Neural cell (in vitro differentiated cells): ENCODE measurements around the gene UROC1. TPM values are rescaled to one million over a fixed set of nuclear protein-coding genes. Genes with fewer than 3 reads are reported as not detected.

ENCODE experiments used
- H2AFZ ChIP-seq: fragments of 200-600, 300-800 bp; sonication (generic), shearing (Covaris generic); 2 replicates; pipeline ENCODE4 v1.6.0; 2014; ENCODE audit warnings: low read depth, mild to moderate bottlenecking, antibody characterized with exemption, low read length, moderate library complexity
- H3F3A ChIP-seq: fragments of 200-600 bp; shearing (Covaris generic); 2 replicates; pipeline ENCODE4 v1.6.1; 2016; ENCODE audit warnings: mild to moderate bottlenecking, moderate library complexity, mixed read lengths, antibody characterized with exemption, low read length; ENCODE audit not compliant: insufficient read depth, poor library complexity, severe bottlenecking
- H3K27ac ChIP-seq: fragments of 200-600, 300-800 bp; sonication (generic), shearing (Covaris generic); 2 replicates; pipeline ENCODE4 v1.5.1; 2014; ENCODE audit warnings: mild to moderate bottlenecking, low read length, moderate library complexity
- H3K27me3 ChIP-seq: fragments of 300-800, 200-600 bp; sonication (generic), shearing (Covaris generic); 2 replicates; pipeline ENCODE4 v1.6.0; 2014; ENCODE audit warnings: mild to moderate bottlenecking, low read depth, low read length, moderate library complexity; ENCODE audit not compliant: insufficient read depth
- H3K36me3 ChIP-seq: fragments of 300-800, 200-600 bp; sonication (generic), shearing (Covaris generic); 2 replicates; pipeline ENCODE4 v1.5.1; 2014; ENCODE audit warnings: mild to moderate bottlenecking, antibody characterized with exemption, low read length, moderate library complexity; ENCODE audit not compliant: insufficient read depth
- H3K4me2 ChIP-seq: fragments of 300-800, 200-600 bp; sonication (generic), shearing (Covaris generic); 2 replicates; pipeline ENCODE4 v1.6.0; 2014; ENCODE audit warnings: mild to moderate bottlenecking, low read length
- H3K4me3 ChIP-seq: fragments of 300-800, 200-600 bp; sonication (generic), shearing (Covaris generic); 2 replicates; pipeline ENCODE4 v1.5.1; 2014; ENCODE audit warnings: mild to moderate bottlenecking, low read length, moderate library complexity
- H3K79me2 ChIP-seq: fragments of 200-600 bp; shearing (Covaris generic); replicated peaks from 2 replicates; pipeline ENCODE4 v1.6.0; 2014; ENCODE audit warnings: mild to moderate bottlenecking, low read length, moderate library complexity; ENCODE audit not compliant: insufficient read depth
- H3K9ac ChIP-seq: fragments of 300-800, 200-600 bp; sonication (generic), shearing (Covaris generic); 2 replicates; pipeline ENCODE4 v1.6.1; 2016; ENCODE audit warnings: mild to moderate bottlenecking, low read length, mixed read lengths
- H3K9me2 ChIP-seq: fragments of 200-600 bp; shearing (Covaris generic); 2 replicates; pipeline ENCODE4 v1.6.1; 2016; ENCODE audit warnings: mild to moderate bottlenecking, low read length, mixed read lengths; ENCODE audit not compliant: insufficient read depth
- H3K9me3 ChIP-seq: fragments of 200-600, 300-800 bp; sonication (generic), shearing (Covaris generic); 2 replicates; pipeline ENCODE4 v1.6.1; 2016; ENCODE audit warnings: mild to moderate bottlenecking, mixed run types, low read length, moderate library complexity, mixed read lengths
- H4K20me1 ChIP-seq: fragments of 200-600 bp; shearing (Covaris generic); 2 replicates; pipeline ENCODE4 v1.6.1; 2016; ENCODE audit warnings: mild to moderate bottlenecking, mixed run types; ENCODE audit not compliant: insufficient read depth
- EP300 ChIP-seq: fragments of 450-650 bp; conservative IDR thresholded peaks from 2 replicates; pipeline ENCODE4 v1.6.1; 2014; ENCODE audit warnings: antibody characterized with exemption, mild to moderate bottlenecking, moderate library complexity; ENCODE audit not compliant: poor library complexity, severe bottlenecking
- POLR2AphosphoS5 ChIP-seq: IDR thresholded peaks from 2 replicates; pipeline ENCODE4 v1.6.1; 2012
- RAD21 ChIP-seq: fragments of 450-650 bp; conservative IDR thresholded peaks from 2 replicates; pipeline ENCODE4 v1.6.1; 2014; ENCODE audit warnings: antibody characterized with exemption, mild to moderate bottlenecking, moderate library complexity
- SMC3 ChIP-seq: fragments of 450-650 bp; conservative IDR thresholded peaks from 2 replicates; pipeline ENCODE4 v1.6.1; 2014; ENCODE audit warnings: antibody characterized with exemption, mild to moderate bottlenecking, moderate library complexity; ENCODE audit not compliant: poor library complexity
- TAF1 ChIP-seq: IDR thresholded peaks from 2 replicates; pipeline ENCODE4 v1.6.1; 2012; ENCODE audit warnings: low read depth
- polyA plus RNA-seq: library from polyadenylated mRNA; depleted of rRNA; stranded (reverse); fragments of >200 nt; gene quantifications from 2 replicates; pipeline ENCODE4 v1.2.3, GENCODE V29; 2014
- TF ChIP-seq, protein P1 (sequence below): IDR thresholded peaks from 2 replicates; pipeline ENCODE4 v1.6.1; 2012; ENCODE audit warnings: borderline replicate concordance

Gene UROC1
- polyA plus RNA-seq, 1 donor from 2014 or later = not detected

DNA sequence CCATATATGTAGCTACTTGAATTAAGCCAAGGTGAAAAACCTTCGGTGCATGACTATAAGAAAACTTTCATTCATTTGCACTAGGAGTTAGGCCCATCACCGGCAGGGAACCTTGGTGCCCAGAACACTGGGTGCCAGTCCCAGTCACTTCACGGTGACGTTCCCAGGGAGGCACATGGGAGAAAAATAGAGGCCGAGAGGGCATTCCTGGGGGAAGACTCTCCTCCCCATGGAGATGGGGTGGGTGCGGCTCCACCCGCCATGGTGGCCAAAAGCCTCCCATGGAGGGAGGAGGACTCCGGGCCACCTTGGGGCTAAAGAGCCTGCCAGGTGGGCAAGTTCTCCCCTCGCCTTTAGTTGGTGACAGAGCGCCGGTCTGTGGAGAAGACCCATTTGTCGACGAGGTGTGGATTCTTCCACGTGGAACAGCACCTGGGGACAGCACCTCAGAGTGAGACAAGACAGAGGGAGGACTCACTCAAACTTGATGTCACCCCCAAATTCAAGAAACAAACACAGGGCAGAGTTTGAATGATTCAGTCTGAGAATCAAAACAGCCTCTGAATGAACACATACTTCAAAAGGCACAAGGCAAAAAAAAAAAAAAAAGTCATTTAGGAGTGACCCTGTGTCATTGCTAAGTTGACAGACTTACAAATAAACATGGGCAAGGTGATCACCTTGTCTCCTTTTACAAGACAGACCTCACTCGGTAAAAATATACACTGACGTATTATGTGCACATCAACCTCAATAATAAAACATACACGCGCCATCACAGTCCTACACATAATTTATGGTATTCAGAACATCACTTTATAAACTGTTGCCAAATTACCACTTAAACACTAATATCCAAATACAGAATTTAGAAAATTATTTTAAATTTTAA lies 80.5 kb downstream of the UROC1 start:
- Histone ChIP-seq H3K27me3 (no peaks in the 10 kb centered on the region), H3K9ac (no peak overlapping the region), H3K9me2 (no peaks in the 10 kb centered on the region), H3K4me2 (no peak overlapping the region), H2AFZ (no peak overlapping the region), H3K79me2 (no peaks in the 10 kb centered on the region), H3K36me3 (no peaks in the 10 kb centered on the region), H4K20me1 (no peaks in the 10 kb centered on the region), H3F3A (no peaks in the 10 kb centered on the region), H3K27ac (no peak overlapping the region), H3K4me3 (no peak overlapping the region), H3K9me3 (no peaks in the 10 kb centered on the region)
- TF ChIP-seq, protein P1, sequence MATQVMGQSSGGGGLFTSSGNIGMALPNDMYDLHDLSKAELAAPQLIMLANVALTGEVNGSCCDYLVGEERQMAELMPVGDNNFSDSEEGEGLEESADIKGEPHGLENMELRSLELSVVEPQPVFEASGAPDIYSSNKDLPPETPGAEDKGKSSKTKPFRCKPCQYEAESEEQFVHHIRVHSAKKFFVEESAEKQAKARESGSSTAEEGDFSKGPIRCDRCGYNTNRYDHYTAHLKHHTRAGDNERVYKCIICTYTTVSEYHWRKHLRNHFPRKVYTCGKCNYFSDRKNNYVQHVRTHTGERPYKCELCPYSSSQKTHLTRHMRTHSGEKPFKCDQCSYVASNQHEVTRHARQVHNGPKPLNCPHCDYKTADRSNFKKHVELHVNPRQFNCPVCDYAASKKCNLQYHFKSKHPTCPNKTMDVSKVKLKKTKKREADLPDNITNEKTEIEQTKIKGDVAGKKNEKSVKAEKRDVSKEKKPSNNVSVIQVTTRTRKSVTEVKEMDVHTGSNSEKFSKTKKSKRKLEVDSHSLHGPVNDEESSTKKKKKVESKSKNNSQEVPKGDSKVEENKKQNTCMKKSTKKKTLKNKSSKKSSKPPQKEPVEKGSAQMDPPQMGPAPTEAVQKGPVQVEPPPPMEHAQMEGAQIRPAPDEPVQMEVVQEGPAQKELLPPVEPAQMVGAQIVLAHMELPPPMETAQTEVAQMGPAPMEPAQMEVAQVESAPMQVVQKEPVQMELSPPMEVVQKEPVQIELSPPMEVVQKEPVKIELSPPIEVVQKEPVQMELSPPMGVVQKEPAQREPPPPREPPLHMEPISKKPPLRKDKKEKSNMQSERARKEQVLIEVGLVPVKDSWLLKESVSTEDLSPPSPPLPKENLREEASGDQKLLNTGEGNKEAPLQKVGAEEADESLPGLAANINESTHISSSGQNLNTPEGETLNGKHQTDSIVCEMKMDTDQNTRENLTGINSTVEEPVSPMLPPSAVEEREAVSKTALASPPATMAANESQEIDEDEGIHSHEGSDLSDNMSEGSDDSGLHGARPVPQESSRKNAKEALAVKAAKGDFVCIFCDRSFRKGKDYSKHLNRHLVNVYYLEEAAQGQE = no peak
- TF ChIP-seq RAD21 = no peak
- TF ChIP-seq POLR2AphosphoS5 = no peak
- TF ChIP-seq SMC3 = no peak

DNA sequence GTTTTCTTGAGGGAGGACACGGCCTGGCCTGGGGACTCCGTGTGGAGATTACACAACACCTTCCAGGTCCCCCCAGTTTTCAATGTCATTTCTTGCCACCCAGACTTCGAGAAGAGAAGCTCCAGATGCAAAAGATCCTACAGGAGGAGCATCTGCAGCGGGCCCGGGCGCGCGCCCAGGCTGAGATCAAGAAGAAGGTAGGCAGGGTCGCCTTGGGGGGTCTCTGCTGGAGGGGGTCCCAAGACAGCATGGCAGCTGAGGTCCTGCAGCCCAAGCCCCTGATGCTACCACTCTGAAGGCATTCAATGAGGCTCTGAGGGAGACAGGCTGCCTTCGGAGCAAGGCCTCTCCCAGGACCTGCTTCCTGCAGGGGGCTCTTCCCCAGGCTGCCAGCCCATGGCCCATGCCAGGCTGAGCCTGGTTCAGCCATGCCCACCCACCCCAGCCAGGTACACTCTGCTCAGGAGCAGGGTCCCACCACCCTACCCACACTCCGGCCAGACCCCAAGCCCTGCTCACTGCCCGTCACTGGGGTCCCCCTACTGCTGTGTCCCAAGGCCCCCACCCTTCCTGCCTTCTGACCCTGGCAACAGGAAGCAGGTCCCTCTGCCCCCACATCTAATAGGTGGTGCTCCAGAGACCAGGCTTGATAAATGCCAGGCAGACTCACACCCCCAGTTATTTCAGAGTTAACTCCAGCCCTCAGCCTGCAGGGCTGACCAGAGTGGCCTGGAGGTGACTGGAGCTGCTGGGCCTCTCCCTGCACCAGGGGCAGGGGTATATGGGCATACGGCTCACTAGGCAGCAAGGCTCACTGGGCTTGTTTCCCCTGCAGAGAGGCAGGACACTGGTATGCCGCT lies 81.9 kb downstream of the UROC1 start:
- no peak overlapping the region for H2AFZ ChIP-seq
- H3K79me2 ChIP-seq = no peaks in the 10 kb centered on the region
- H3K4me2 ChIP-seq = no peak overlapping the region
- H3K27me3 ChIP-seq = no peaks in the 10 kb centered on the region
- no peaks in the 10 kb centered on the region for H3K9me2 ChIP-seq
- H4K20me1 ChIP-seq = no peaks in the 10 kb centered on the region
- H3K36me3 ChIP-seq = no peaks in the 10 kb centered on the region
- H3K9ac ChIP-seq = no peak overlapping the region
- no peaks in the 10 kb centered on the region for H3F3A ChIP-seq
- H3K4me3 ChIP-seq = no peak overlapping the region
- H3K9me3 ChIP-seq = peaks cover 3% of the 10 kb centered on the region
- no peak for TF ChIP-seq TAF1
- H3K27ac ChIP-seq = no peak overlapping the region

DNA sequence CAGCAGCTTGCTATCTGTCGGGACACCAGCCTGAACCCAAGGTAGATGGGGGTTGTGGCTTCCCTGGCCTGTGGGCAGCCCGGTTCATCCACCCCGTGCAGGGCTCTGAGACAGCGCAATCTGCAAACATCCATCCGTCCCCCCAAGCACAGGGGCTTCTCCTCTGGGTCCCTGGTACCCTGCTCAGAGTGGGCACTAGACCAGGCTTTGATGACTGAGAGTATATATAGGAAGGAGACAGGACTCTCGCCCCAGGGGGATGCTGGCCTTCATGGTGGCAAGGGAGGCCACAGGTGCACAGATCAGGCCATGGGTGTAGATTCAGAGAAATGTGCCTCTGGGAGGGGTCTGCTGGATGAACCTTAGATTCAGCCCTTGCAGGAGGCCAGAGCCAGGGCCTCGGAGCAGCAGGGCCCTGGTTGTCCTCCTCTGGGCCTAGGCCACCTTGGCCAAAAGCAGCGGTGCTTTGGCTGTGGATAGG lies 82.6 kb downstream of the UROC1 start:
- no peaks in the 10 kb centered on the region for H3K9me2 ChIP-seq
- no peaks in the 10 kb centered on the region for H3K27me3 ChIP-seq
- H3K4me3 ChIP-seq = no peak overlapping the region
- no peak overlapping the region for H2AFZ ChIP-seq
- no peak overlapping the region for H3K4me2 ChIP-seq
- no peaks in the 10 kb centered on the region for H4K20me1 ChIP-seq
- TF ChIP-seq EP300 = no peak
- H3F3A ChIP-seq = no peaks in the 10 kb centered on the region
- H3K9me3 ChIP-seq = peaks cover 3% of the 10 kb centered on the region
- H3K27ac ChIP-seq = no peak overlapping the region
- H3K9ac ChIP-seq = no peak overlapping the region
- no peaks in the 10 kb centered on the region for H3K36me3 ChIP-seq
- H3K79me2 ChIP-seq = no peaks in the 10 kb centered on the region
